ENCODE measurements around the gene POLD1.

- TF ChIP-seq, protein P1, sequence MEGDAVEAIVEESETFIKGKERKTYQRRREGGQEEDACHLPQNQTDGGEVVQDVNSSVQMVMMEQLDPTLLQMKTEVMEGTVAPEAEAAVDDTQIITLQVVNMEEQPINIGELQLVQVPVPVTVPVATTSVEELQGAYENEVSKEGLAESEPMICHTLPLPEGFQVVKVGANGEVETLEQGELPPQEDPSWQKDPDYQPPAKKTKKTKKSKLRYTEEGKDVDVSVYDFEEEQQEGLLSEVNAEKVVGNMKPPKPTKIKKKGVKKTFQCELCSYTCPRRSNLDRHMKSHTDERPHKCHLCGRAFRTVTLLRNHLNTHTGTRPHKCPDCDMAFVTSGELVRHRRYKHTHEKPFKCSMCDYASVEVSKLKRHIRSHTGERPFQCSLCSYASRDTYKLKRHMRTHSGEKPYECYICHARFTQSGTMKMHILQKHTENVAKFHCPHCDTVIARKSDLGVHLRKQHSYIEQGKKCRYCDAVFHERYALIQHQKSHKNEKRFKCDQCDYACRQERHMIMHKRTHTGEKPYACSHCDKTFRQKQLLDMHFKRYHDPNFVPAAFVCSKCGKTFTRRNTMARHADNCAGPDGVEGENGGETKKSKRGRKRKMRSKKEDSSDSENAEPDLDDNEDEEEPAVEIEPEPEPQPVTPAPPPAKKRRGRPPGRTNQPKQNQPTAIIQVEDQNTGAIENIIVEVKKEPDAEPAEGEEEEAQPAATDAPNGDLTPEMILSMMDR (IDR thresholded peaks at IDR 0.05), result no peak
- TF ChIP-seq POLR2A (IDR thresholded peaks at IDR 0.05), result no peak
These were observed 39.3 kb downstream of the POLD1 start for GRCh38 chr19:50423279-50424113.

Data from right lobe of liver (tissue), 4 donors.